Measurements from ENCODE around the gene ACSBG1. TPM values are rescaled to one million over a fixed set of nuclear protein-coding genes. Genes with fewer than 3 reads are reported as not detected.

Gene ACSBG1
- total RNA-seq, 4 donors from 2014 or later, result 0.67 to 6.4 (median 1.9) TPM

GRCh38 chr15:78207110-78207458 lies 27.3 kb downstream of the ACSBG1 start:
- TF ChIP-seq POLR2AphosphoS5 (IDR thresholded peaks at IDR 0.05) (no peak), CTCF (IDR thresholded peaks at IDR 0.05) (no peak), POLR2A (IDR thresholded peaks at IDR 0.05) (no peak), EP300 (IDR thresholded peaks at IDR 0.05) (no peak)

GRCh38 chr15:78206326-78207109 lies 27.8 kb downstream of the ACSBG1 start:
- peaks cover 0 to 55% (median 15%) of the 10 kb centered on the region in 3 donors for H3K4me1 ChIP-seq
- no peak for ATAC-seq
- H3K9me3 ChIP-seq, result no peaks in the 10 kb centered on the region
- no peaks in the 10 kb centered on the region for H3K36me3 ChIP-seq
- peak overlapping the region in 1 of 4 donors; percentile 61 for H3K27ac ChIP-seq
- H3K4me3 ChIP-seq, result no peak overlapping the region
- 80% methylated on average over 5 of the region's 12 CpGs; no CpG with 5 or more reads in 1 of the 2 donors for WGBS, 2 donors (ENCODE audit: low coverage in 1 of 2)
- TF ChIP-seq EP300 (IDR thresholded peaks at IDR 0.05) (no peak), POLR2A (IDR thresholded peaks at IDR 0.05) (no peak), POLR2AphosphoS5 (IDR thresholded peaks at IDR 0.05) (no peak), CTCF (IDR thresholded peaks at IDR 0.05) (no peak)
- no peaks in the 10 kb centered on the region for H3K27me3 ChIP-seq

More at GRCh38 chr15:78207110-78207458, 27.3 kb downstream of the ACSBG1 start:
- WGBS, 2 donors (ENCODE audit: low coverage in 1 of 2), result 82% methylated on average over 2 to 4 of the region's 5 CpGs
- no peak for ATAC-seq
- Histone ChIP-seq H3K27ac (peak overlapping the region in 1 of 4 donors; percentile 61), H3K4me3 (no peak overlapping the region), H3K36me3 (no peaks in the 10 kb centered on the region), H3K9me3 (no peaks in the 10 kb centered on the region), H3K4me1 (peaks cover 0 to 57% (median 15%) of the 10 kb centered on the region in 3 donors), H3K27me3 (no peaks in the 10 kb centered on the region)

GRCh38 chr15:78205856-78206255 lies 28.5 kb downstream of the ACSBG1 start:
- Histone ChIP-seq H3K4me1 (peaks cover 0 to 52% (median 15%) of the 10 kb centered on the region in 3 donors), H3K36me3 (no peaks in the 10 kb centered on the region), H3K9me3 (no peaks in the 10 kb centered on the region), H3K27ac (peak overlapping the region in 1 of 4 donors; percentile 61), H3K27me3 (no peaks in the 10 kb centered on the region), H3K4me3 (no peak overlapping the region)
- no peak for ATAC-seq
- TF ChIP-seq EP300 (IDR thresholded peaks at IDR 0.05) (no peak), POLR2A (IDR thresholded peaks at IDR 0.05) (no peak), POLR2AphosphoS5 (IDR thresholded peaks at IDR 0.05) (no peak), CTCF (IDR thresholded peaks at IDR 0.05) (no peak)
- WGBS, 2 donors (ENCODE audit: low coverage in 1 of 2), result 100% methylated on average over 2 of the region's 10 CpGs; no CpG with 5 or more reads in 1 of the 2 donors

- no peaks in the 10 kb centered on the region for H3K27me3 ChIP-seq
- no peaks in the 10 kb centered on the region for H3K9me3 ChIP-seq
- H3K27ac ChIP-seq, result peak overlapping the region in 1 of 4 donors; percentile 61
- no peak for ATAC-seq
- no CpG with 5 or more reads among the region's 1 CpG for WGBS, 2 donors (ENCODE audit: low coverage in 1 of 2)
- peaks cover 0 to 47% (median 14%) of the 10 kb centered on the region in 3 donors for H3K4me1 ChIP-seq
- TF ChIP-seq EP300 (IDR thresholded peaks at IDR 0.05) (no peak), POLR2A (IDR thresholded peaks at IDR 0.05) (no peak), POLR2AphosphoS5 (IDR thresholded peaks at IDR 0.05) (no peak), CTCF (IDR thresholded peaks at IDR 0.05) (no peak)
- no peak overlapping the region for H3K4me3 ChIP-seq
- H3K36me3 ChIP-seq, result no peaks in the 10 kb centered on the region
These were observed 29.0 kb downstream of the ACSBG1 start for GRCh38 chr15:78205337-78205736.

All from gastroesophageal sphincter (tissue), 4 donors.